Spleen (tissue), 11 donors: ENCODE data around the gene PRDM5. TPM values are rescaled to one million over a fixed set of nuclear protein-coding genes. Genes with fewer than 3 reads are reported as not detected.

Source experiments
- DNase-seq: peaks from one replicate; pipeline ENCODE4 v3.0.0-alpha.2; 2020
- H3K27ac ChIP-seq, 8 donors: fragments of 200-600 bp; sonication (generic) in 7 of 8; 1 replicate in 4 of 8; 2 replicates in 4 of 8; pipeline versions ENCODE4 v1.5.0 to v1.8.0; 2016 to 2021; ENCODE audit warnings: inconsistent platforms in 4 of 8, mild to moderate bottlenecking in 4 of 8, moderate library complexity in 1 of 8
- H3K27me3 ChIP-seq, 7 donors: fragments of 200-600 bp; sonication (generic) in 6 of 7; replicated peaks in 1 of 7; 1 replicate in 4 of 7; 2 replicates in 3 of 7; pipeline versions ENCODE4 v1.5.0 to v1.8.0; 2016 to 2021; ENCODE audit warnings: inconsistent platforms in 3 of 7, mild to moderate bottlenecking in 1 of 7
- H3K36me3 ChIP-seq, 6 donors: fragments of 200-600 bp; sonication (generic) in 5 of 6; 1 replicate in 4 of 6; 2 replicates in 2 of 6; pipeline versions ENCODE4 v1.5.0 to v1.8.0; 2016 to 2021; ENCODE audit warnings: inconsistent platforms in 2 of 6
- H3K4me1 ChIP-seq, 6 donors: fragments of 200-600 bp; sonication (generic) in 5 of 6; 1 replicate in 3 of 6; 2 replicates in 3 of 6; pipeline versions ENCODE4 v1.5.0 to v1.8.0; 2016 to 2021; ENCODE audit warnings: inconsistent platforms in 3 of 6
- H3K4me3 ChIP-seq, 8 donors: fragments of 200-600 bp; sonication (generic) in 7 of 8; 1 replicate in 4 of 8; 2 replicates in 4 of 8; pipeline versions ENCODE4 v1.5.0 to v1.8.0; 2016 to 2021; ENCODE audit warnings: inconsistent platforms in 4 of 8, mild to moderate bottlenecking in 4 of 8, moderate library complexity in 2 of 8
- H3K9me3 ChIP-seq, 8 donors: fragments of 200-600 bp; sonication (generic) in 7 of 8; 1 replicate in 4 of 8; 2 replicates in 4 of 8; pipeline versions ENCODE4 v1.5.0 to v1.8.0; 2016 to 2021; ENCODE audit warnings: inconsistent platforms in 4 of 8
- CTCF ChIP-seq, 11 experiments: fragments of 200-600 bp in 7 of 11; fragments of 450-650 bp in 4 of 11; sonication (generic) in 4 of 11; IDR thresholded peaks in 8 of 11; conservative IDR thresholded peaks in 3 of 11; 1 replicate in 7 of 11; 2 replicates in 4 of 11; pipeline versions ENCODE4 v1.4.0 to v1.8.0; 2016 to 2021; ENCODE audit warnings: antibody characterized with exemption in 11 of 11, inconsistent platforms in 4 of 11, mild to moderate bottlenecking in 1 of 11
- POLR2A ChIP-seq, 3 donors: fragments of 450-650 bp; IDR thresholded peaks; one replicate each; pipeline ENCODE4 v1.5.1; 2017; ENCODE audit warnings: antibody characterized with exemption in 3 of 3, mild to moderate bottlenecking in 1 of 3
- POLR2AphosphoS5 ChIP-seq, 3 donors: sonication (generic); formaldehyde crosslinking; IDR thresholded peaks; one replicate each; pipeline ENCODE4 v1.5.1; 2017; ENCODE audit warnings: antibody characterized with exemption in 3 of 3
- WGBS, 5 donors: extraction: QIAGEN DNeasy Blood & Tissue Kit in 3 of 5; methylation state at CpG; one replicate each; pipeline versions ENCODE4 v1.1.5 to v1.1.7; 2013 to 2018; 5-methylcytosine and 5-hydroxymethylcytosine counted together
- intact Hi-C: fragments of 100-400 bp; cut with DNase I; formaldehyde crosslinking; loops from one replicate; pipeline ENCODE4 v1.15.0; 2023; ENCODE audit warnings: low total_unique reads
- polyA plus RNA-seq, 3 donors: library from polyadenylated mRNA; stranded (reverse); fragments of 200-250 nt; gene quantifications; one replicate each; pipeline ENCODE4 v1.2.1, GENCODE V29; 2013
- total RNA-seq, 7 donors: library from RNA; depleted of rRNA in 3 of 7; stranded (reverse); fragments of >200 nt in 3 of 7; fragmentation: NEBNext Ultra II Directional in 4 of 7; extraction: Animal tissue kit (Norgen Biotek cat#: 25700) in 4 of 7; gene quantifications; one replicate each; pipeline versions ENCODE4 v1.1.0 to v1.2.1, GENCODE V29; 2016 to 2021
- donor health status: healthy with polysubstance abuse.
- donor health status: DM: no; HTN: no; CAD: no; lungs with moderate emphysema.
- donor health status: DM: no; HTN: no; CAD: no.
- donor health status: Bipolar disorder and iron deficiency.
- donor health status: healthy.
- donor health status: DM: no; HTN: no; CAD: no.
- donor health status: DM: yes; HTN: yes; CAD: no.

The PRDM5 gene
- total and polyA plus RNA-seq, 10 donors: 0.50 to 14.5 (median 7.6) TPM

- H3K27me3 ChIP-seq: no peaks in the 10 kb centered on the region
- no peak overlapping the region for H3K27ac ChIP-seq
- TF ChIP-seq POLR2AphosphoS5 (IDR thresholded peaks at IDR 0.05): no peak
- no peak for TF ChIP-seq CTCF (IDR thresholded peaks at IDR 0.05 in 8 of 11, conservative IDR thresholded peaks at IDR 0.05 in 3 of 11)
- no peak overlapping the region for H3K4me3 ChIP-seq
- intact Hi-C loops: no loop called here
- no peaks in the 10 kb centered on the region for H3K9me3 ChIP-seq
- no peak for DNase-seq
- no peaks in the 10 kb centered on the region for H3K4me1 ChIP-seq
- 76 to 90% (median 88%) methylated on average over 4 of the region's 4 CpGs for WGBS, 5 donors
- H3K36me3 ChIP-seq: peaks cover 0 to 7% (median 0%) of the 10 kb centered on the region in 6 donors
These were observed 191.7 kb downstream of the PRDM5 start for GRCh38 chr4:120730777-120731320.

- TF ChIP-seq CTCF (IDR thresholded peaks at IDR 0.05 in 8 of 11, conservative IDR thresholded peaks at IDR 0.05 in 3 of 11) (no peak), POLR2A (IDR thresholded peaks at IDR 0.05) (no peak), POLR2AphosphoS5 (IDR thresholded peaks at IDR 0.05) (no peak)
- H3K4me3 ChIP-seq: no peak overlapping the region
- no peaks in the 10 kb centered on the region for H3K27me3 ChIP-seq
- DNase-seq: no peak
- H3K36me3 ChIP-seq: peaks cover 0 to 7% (median 0%) of the 10 kb centered on the region in 6 donors
- no peak overlapping the region for H3K27ac ChIP-seq
- H3K9me3 ChIP-seq: no peaks in the 10 kb centered on the region
- 65 to 76% (median 69%) methylated on average over 4 of the region's 4 CpGs for WGBS, 5 donors
- no peaks in the 10 kb centered on the region for H3K4me1 ChIP-seq
- intact Hi-C loops: no loop called here
These were observed 193.4 kb downstream of the PRDM5 start for GRCh38 chr4:120728892-120729675.

GRCh38 chr4:120725639-120726580 lies 196.6 kb downstream of the PRDM5 start:
- WGBS, 5 donors: 81 to 92% (median 87%) methylated on average over 6 of the region's 6 CpGs
- Histone ChIP-seq H3K4me3 (no peak overlapping the region), H3K27me3 (no peaks in the 10 kb centered on the region), H3K36me3 (no peaks in the 10 kb centered on the region), H3K4me1 (no peaks in the 10 kb centered on the region), H3K27ac (no peak overlapping the region), H3K9me3 (no peaks in the 10 kb centered on the region)
- TF ChIP-seq POLR2AphosphoS5 (IDR thresholded peaks at IDR 0.05) (no peak), CTCF (IDR thresholded peaks at IDR 0.05 in 8 of 11, conservative IDR thresholded peaks at IDR 0.05 in 3 of 11) (no peak), POLR2A (IDR thresholded peaks at IDR 0.05) (no peak)
- intact Hi-C loops: no loop called here
- DNase-seq: no peak
